Brain microvascular endothelial cell (primary cell): Measurements from ENCODE around the gene PHLDA1.
A peak's percentile ranks its signal among the peaks of the same experiment; 100 is the strongest.

ENCODE experiments used
- DNase-seq: peaks from one replicate; pipeline ENCODE4 v3.0.0-alpha.2; 2020
- H3K27ac ChIP-seq: fragments of 250-450 bp; sonication (Bioruptor Pico); 2 replicates; pipeline ENCODE4 v1.5.1; 2020; ENCODE audit warnings: mild to moderate bottlenecking, moderate library complexity
- H3K27me3 ChIP-seq: fragments of 250-450 bp; sonication (Bioruptor Pico); replicated peaks from 2 replicates; pipeline ENCODE4 v1.5.1; 2020; ENCODE audit warnings: mild to moderate bottlenecking
- H3K36me3 ChIP-seq: fragments of 250-450 bp; sonication (Bioruptor Pico); replicated peaks from 2 replicates; pipeline ENCODE4 v1.5.1; 2020; ENCODE audit warnings: mild to moderate bottlenecking
- H3K4me3 ChIP-seq: 2 replicates; pipeline ENCODE4 v1.5.1; 2011; ENCODE audit warnings: low read depth, mild to moderate bottlenecking, control low read depth, low read length, moderate library complexity
- in situ Hi-C: cut with HindIII; loops from 2 replicates; pipeline ENCODE4 v1.10.0; 2017; ENCODE audit warnings: low sequenced_read_pairs, low pct_ligation_motif_present
- TF ChIP-seq, protein P1 (sequence below): IDR thresholded peaks from 2 replicates; pipeline ENCODE4 v1.5.1; 2011; ENCODE audit warnings: low read depth, mild to moderate bottlenecking, moderate library complexity, low read length, control low read depth, inconsistent platforms; ENCODE audit errors: missing control alignments

PHLDA1 gene

DNA sequence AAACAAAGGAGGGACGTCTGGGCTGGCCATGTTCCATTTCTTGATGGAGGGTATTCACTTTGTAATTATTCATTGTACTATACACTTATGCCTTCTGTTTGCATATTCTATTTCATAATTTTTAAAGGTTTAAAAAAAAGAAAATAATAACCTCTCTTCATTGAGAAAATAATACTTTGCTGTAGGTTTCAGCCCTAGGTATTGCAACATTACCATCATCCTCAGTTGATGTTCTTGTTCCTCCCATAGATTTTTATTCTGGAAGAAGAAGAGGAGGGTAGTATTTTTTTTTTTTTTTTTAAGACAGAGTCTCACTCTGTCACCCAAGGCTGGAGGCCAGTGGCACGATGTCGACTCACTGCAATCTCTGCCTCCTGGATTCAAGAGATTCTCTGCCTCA lies 54.7 kb downstream of the PHLDA1 start:
- Histone ChIP-seq H3K36me3 (no peaks in the 10 kb centered on the region), H3K27ac (peak overlapping the region; percentile 97), H3K4me3 (no peak overlapping the region), H3K27me3 (no peaks in the 10 kb centered on the region)
- no peak for DNase-seq
- in situ Hi-C loops = no loop called here
- TF ChIP-seq, protein P1, sequence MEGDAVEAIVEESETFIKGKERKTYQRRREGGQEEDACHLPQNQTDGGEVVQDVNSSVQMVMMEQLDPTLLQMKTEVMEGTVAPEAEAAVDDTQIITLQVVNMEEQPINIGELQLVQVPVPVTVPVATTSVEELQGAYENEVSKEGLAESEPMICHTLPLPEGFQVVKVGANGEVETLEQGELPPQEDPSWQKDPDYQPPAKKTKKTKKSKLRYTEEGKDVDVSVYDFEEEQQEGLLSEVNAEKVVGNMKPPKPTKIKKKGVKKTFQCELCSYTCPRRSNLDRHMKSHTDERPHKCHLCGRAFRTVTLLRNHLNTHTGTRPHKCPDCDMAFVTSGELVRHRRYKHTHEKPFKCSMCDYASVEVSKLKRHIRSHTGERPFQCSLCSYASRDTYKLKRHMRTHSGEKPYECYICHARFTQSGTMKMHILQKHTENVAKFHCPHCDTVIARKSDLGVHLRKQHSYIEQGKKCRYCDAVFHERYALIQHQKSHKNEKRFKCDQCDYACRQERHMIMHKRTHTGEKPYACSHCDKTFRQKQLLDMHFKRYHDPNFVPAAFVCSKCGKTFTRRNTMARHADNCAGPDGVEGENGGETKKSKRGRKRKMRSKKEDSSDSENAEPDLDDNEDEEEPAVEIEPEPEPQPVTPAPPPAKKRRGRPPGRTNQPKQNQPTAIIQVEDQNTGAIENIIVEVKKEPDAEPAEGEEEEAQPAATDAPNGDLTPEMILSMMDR = no peak

DNA sequence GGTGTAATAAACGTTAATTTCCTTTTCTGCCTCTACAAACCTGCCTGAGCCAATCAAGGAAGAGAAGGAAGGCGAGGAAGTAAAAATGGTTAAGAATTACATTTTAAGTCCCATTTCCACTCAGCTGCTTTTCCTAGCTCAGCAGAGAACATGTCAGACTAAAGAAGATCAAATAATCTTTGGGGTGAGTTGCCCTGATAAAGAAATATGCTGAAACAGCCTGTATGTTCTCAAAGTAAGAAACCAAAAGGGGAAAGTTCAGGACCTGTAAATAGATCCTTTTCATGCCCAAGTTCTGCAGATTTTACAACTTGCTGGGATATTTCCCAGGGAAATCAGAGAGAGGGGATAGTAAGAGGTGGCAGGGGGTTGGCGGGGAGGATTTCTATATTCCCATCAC lies 55.5 kb downstream of the PHLDA1 start:
- H3K36me3 ChIP-seq = no peaks in the 10 kb centered on the region
- no peak for DNase-seq
- no peak overlapping the region for H3K4me3 ChIP-seq
- no peaks in the 10 kb centered on the region for H3K27me3 ChIP-seq
- H3K27ac ChIP-seq = peak overlapping the region; percentile 97
- TF ChIP-seq, protein P1 = no peak
- in situ Hi-C loops = no loop called here

DNA sequence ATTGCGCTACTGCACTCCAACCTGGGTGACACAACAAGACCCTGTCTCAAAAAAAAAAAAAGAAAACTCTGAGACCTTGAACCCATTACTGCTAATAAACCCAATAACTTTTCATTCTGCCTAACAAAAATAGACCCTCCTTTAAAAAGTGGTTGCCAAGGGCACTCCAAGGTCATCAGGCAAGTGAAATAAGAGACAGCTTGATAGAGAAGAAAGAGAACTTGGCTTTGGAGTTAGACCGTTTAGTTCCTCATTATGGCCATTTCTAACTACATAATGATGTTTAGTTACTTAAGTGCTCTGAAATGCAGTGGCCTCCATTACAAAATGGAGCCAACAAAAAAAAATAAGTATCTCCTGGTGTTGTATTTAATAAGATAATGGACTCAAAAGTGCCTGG lies 55.9 kb downstream of the PHLDA1 start:
- H3K36me3 ChIP-seq = no peaks in the 10 kb centered on the region
- no peaks in the 10 kb centered on the region for H3K27me3 ChIP-seq
- no peak overlapping the region for H3K4me3 ChIP-seq
- TF ChIP-seq, protein P1 = no peak
- no peak for DNase-seq
- in situ Hi-C loops = no loop called here
- H3K27ac ChIP-seq = peak overlapping the region; percentile 97
